HG03558 (cell line): ENCODE measurements around the gene AFF2.

Source experiments
- ATAC-seq: cut with Tn5 transposase; IDR thresholded peaks from one replicate; pipeline ENCODE4 v1.9.1; 2021; ENCODE audit warnings: moderate number of reproducible peaks; ENCODE audit not compliant: unreplicated experiment; ENCODE audit errors: extremely low read depth

Gene AFF2

GRCh38 chrX:148713981-148714380 lies 213.6 kb downstream of the AFF2 start:
- ATAC-seq = no peak

- ATAC-seq = no peak
Measured at GRCh38 chrX:148715361-148715760, 214.9 kb downstream of the AFF2 start.

GRCh38 chrX:148722966-148723365 lies 222.5 kb downstream of the AFF2 start:
- ATAC-seq = no peak

GRCh38 chrX:148723551-148723950 lies 223.1 kb downstream of the AFF2 start:
- ATAC-seq = no peak

GRCh38 chrX:148728901-148729300 lies 228.5 kb downstream of the AFF2 start:
- no peak for ATAC-seq

- no peak for ATAC-seq
Measured at GRCh38 chrX:148732743-148733142, 232.3 kb downstream of the AFF2 start.

- ATAC-seq = no peak
Measured at GRCh38 chrX:148741441-148741840, 241.0 kb downstream of the AFF2 start.

- no peak for ATAC-seq
Measured at GRCh38 chrX:148755111-148755510, 254.7 kb downstream of the AFF2 start.

- no peak for ATAC-seq
Measured at GRCh38 chrX:148763896-148764295, 263.5 kb downstream of the AFF2 start.

- no peak for ATAC-seq
Measured at GRCh38 chrX:148768296-148768695, 267.9 kb downstream of the AFF2 start.

GRCh38 chrX:148771440-148771839 lies 271.0 kb downstream of the AFF2 start:
- no peak for ATAC-seq

GRCh38 chrX:148774276-148774675 lies 273.9 kb downstream of the AFF2 start:
- no peak for ATAC-seq

- ATAC-seq = no peak
Measured at GRCh38 chrX:148784137-148784536, 283.7 kb downstream of the AFF2 start.

- no peak for ATAC-seq
Measured at GRCh38 chrX:148784856-148785255, 284.4 kb downstream of the AFF2 start.

- ATAC-seq = no peak
Measured at GRCh38 chrX:148785256-148785655, 284.8 kb downstream of the AFF2 start.

- no peak for ATAC-seq
Measured at GRCh38 chrX:148788449-148788848, 288.0 kb downstream of the AFF2 start.

- no peak for ATAC-seq
Measured at GRCh38 chrX:148794350-148794749, 293.9 kb downstream of the AFF2 start.

GRCh38 chrX:148804579-148805355 lies 304.4 kb downstream of the AFF2 start:
- ATAC-seq = no peak

- ATAC-seq = no peak
Measured at GRCh38 chrX:148806145-148806870, 305.9 kb downstream of the AFF2 start.

GRCh38 chrX:148808833-148809232 lies 308.4 kb downstream of the AFF2 start:
- no peak for ATAC-seq

GRCh38 chrX:148811236-148811635 lies 310.8 kb downstream of the AFF2 start:
- ATAC-seq = no peak

GRCh38 chrX:148813422-148813821 lies 313.0 kb downstream of the AFF2 start:
- no peak for ATAC-seq
